GM19193 (cell line): ENCODE data around the gene IPO11.

Experiments used
- POLR2A ChIP-seq: IDR thresholded peaks from 4 replicates; pipeline ENCODE4 v1.6.1; 2011; ENCODE audit not compliant: insufficient read depth, insufficient read length; ENCODE audit errors: extremely low read depth

Gene IPO11

DNA sequence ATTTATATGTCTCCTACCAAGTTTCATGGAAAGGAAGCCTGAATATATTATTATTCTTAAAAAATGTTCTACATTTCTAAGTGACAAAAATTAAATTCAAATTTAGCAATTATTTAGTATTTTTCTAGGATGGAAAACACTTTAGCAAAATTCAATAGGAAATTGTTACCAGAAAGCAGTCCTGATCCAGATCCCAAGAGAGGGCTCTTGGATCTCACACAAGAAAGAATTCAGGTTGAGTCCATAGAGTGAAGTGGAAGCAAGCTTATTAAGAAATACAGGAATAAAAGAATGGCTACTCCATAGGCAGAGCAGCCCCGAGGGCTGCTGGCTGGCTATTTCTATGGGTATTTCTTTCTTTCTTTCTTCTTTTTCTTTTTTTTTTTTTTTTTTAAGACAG, 210.7 kb downstream of the IPO11 start:
- TF ChIP-seq POLR2A = no peak

DNA sequence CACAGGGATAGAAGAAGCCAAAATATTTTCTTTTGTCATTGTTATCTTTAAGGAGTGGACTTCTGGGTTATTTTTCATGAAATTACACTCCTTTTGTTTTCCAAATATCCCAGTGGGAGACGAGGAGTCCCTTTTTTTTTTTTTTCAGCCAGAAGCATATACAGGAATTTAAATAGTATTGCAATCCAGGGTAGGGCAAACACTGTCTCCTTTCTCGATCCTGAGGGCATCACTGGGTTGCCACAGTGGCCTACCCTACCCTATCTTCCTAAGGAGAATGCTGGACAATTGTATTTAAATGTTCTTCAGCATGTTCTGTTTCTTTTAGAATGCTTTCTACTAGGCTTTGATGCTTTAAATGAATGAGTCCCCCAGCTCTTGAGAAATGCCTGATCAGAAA, 214.0 kb downstream of the IPO11 start:
- TF ChIP-seq POLR2A = no peak

DNA sequence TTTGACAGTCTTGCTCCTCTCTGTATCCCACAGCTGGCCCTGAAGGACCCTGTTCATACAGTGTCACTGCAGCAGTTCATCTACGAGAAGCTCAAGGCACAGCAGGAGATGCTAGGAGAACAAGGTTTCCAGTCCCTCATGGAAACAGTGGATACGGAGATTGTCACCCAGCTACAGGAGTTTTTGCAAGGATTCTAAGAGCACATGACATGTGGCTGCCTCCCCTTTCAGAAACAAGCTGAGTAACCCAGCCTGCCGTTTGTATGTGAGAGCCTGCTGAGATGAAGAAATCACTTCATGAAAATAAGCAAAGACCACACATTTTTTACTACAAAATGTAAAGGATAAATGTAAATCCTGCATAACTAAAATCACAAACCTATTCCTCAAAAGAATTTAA, 214.6 kb downstream of the IPO11 start:
- TF ChIP-seq POLR2A = no peak

DNA sequence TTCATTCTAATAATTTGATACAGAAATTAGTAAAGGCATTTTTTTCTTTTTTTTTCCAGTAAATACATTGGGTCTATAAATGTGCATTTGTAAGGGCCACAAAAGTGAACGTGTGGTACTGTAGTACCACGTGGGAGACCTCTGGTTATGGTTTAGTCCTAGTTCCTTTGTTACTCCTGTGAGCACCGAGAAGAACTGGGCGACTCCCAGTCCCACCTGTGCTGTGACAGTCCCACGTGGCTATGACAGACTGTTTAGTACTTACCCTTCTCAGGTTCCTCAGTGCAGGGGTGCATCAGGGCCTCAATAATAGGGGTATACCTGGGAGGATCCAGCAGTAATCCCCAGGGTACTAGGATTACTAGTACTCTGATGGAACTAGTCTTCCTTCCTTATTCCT, 215.3 kb downstream of the IPO11 start:
- TF ChIP-seq POLR2A = no peak

DNA sequence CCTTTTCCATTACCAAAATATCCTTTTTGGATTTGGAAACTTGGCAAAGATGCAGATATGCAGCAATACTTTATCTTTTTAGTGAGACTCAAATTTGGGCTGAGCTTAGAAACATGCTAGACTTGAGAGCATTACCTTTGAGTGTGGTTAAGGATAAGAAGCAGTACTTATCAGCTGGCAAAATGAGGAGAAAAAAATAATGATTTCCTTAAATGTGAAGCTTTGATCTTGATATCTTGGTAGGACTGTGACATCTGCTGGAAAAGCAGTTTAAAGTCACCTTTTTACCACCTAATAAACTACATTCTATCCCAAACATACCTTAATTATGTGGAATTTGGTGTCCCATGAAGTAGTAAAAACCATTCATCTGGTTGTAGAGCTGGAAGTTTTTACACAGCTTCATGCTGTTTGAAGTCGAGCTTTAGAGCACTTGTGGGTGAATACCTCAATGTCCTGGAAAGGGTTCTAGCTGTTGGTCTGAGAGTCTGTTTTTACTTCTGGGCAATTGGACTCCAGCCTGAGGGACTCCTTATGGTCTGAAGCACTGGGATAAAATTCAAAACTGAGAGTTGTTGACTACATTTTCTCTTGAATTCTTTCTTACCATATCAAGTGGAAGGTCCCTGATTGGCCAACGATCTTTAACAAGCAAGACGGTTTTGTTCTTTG, 219.5 kb downstream of the IPO11 start:
- no peak for TF ChIP-seq POLR2A

DNA sequence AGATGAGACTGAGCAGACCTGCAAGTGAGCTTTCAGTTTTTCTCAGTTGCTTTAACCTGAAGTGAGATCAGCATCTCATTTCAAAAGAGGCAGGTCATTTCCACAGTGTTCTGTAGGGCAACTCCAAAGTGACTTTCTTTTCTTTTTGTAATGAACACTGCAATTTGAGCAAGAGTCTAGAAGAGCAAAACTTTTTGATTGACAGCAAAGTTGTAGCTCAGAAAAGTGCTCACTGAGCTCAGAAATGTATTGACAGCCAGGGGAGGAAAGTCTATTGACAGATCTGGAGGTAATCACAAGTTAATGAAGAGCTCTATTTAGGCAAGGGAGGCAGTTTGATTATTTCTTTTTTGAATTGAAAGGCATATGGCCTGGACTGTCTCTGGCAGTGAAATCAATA, 220.7 kb downstream of the IPO11 start:
- no peak for TF ChIP-seq POLR2A

DNA sequence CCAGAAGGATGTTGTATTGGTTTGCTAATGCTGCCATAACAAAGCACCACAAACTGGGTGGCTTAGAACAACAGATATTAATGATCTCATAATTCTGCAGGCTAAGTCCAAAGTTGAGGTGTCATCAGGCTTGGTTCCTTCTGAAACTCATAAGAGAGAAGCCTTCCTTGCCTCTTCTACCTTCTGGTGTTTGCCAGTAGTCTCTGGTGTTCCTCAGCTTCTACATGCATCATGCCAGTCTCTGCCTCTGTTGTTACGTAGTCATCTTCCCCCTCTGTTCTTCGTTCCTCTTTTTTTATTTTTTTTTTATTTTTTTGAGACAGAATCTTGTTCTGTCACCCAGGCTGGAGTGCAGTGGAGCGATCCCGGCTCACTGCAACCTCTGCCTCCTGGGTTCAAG, 227.9 kb downstream of the IPO11 start:
- TF ChIP-seq POLR2A = no peak

DNA sequence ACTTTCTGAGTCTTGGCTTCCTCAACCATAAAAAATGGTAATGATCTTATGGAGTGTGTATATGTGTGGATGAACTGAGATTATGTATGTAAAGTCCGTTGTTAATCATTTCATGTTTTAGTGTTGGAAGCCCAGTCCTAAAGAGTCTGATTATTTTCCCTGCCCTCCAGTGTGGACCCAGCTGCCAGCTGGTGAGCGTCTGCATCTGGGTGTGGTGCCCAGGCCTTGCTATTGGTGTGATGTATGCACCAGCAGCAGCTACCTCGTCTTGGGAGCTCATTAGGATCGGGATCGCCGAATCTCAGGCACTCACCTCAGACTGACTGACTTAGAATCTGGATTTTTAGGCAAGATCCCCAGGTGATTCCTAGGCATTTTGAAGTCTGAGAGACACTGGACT, 229.9 kb downstream of the IPO11 start:
- TF ChIP-seq POLR2A = no peak

DNA sequence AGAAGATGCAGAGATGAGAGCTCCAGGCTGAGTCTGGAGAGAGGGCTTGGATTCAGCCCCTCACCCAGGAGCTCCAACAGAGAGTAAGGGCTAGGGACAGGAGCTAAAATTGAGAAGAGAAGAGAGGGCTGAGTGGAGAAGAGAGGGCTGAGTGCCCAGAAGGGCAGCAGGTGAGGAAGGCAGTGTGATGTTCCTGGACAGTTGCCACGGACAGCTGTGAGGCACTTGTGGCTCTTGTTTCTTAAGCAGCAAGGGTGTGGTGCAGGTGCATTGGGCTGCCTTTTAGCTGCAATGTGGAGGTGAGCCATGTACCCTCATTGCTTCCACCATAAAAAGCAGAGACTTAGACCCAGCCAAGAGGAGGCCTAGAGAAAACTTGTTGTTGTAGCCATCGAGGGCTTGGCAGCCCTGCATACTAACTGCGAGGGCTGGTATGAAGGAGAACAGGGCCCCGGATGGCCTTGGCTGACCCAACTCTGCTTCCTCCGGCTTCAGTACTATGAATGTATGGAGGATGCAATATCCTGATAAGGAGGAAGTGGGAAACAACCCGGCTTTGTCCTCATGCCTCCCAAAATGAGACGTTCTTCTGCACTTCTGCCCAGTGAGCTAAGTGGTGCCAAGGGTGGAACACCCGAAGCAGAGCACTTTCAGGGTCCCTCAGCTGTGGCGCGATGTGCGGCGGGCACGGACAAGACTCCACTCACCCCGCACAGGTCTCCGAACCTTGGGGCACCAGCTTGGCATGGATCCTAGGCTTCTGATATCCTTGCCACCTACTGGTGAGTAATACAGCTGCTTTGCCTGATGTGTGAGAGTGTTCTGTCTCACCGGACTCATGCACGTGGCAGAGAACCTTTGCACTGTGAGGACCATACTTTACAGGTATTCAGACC, 231.2 kb downstream of the IPO11 start:
- TF ChIP-seq POLR2A = no peak

DNA sequence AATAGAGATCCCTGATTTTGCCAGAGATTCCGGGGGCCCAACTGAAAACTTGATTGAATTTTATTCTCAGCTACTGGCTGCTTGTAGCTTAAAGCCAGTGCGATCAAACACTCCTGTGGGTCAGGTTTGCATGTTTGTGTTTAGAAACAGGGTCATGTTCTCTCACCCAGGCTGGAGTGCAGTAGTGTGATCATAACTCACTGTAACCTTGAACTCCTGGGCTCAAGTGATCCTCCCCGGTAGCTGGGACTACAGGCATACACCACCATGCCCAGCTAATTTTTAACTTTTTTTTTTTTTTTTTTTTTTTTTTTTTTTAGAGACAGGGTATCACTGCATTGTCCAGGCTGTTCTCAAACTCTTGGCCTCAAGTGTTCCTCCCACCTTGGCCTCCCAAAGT, 232.7 kb downstream of the IPO11 start:
- TF ChIP-seq POLR2A = no peak

DNA sequence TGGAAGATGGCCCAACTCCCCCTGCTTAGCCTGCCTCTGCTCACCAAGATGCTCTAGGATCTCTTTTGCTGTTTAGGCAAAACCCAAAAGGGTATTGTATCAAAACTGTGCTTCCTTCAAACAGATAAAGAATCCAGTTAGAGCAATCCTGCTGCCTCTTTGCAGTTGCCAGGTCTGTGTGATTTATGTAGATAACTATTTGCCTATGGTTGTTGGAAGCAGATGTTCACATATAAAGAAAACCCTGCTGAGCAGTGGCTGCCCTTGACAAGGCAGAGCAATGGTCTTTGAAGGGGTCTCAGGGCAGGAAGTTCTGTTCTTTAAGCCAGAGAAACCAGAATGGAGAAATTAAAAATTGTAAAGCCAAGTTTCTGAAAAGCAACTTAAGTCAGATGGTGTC, 234.7 kb downstream of the IPO11 start:
- TF ChIP-seq POLR2A = no peak

DNA sequence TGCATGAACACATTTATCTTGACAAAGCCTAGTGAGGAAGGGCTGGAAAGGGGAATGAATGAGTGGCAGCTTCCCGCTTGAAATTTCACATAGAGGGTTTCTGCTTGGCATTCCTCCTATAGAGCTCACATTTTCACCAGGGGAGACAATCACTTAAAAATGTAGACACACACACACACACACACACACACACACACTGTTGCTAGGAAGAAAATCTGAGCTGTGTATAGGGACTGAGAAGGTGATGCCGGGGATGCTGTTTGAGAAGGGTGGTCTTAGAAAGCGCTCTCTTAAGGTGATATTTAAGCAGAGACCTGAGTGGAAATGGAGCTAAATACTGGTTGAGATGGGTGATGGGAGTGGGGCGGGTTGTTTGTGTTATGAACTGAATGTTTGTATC, 236.5 kb downstream of the IPO11 start:
- no peak for TF ChIP-seq POLR2A

DNA sequence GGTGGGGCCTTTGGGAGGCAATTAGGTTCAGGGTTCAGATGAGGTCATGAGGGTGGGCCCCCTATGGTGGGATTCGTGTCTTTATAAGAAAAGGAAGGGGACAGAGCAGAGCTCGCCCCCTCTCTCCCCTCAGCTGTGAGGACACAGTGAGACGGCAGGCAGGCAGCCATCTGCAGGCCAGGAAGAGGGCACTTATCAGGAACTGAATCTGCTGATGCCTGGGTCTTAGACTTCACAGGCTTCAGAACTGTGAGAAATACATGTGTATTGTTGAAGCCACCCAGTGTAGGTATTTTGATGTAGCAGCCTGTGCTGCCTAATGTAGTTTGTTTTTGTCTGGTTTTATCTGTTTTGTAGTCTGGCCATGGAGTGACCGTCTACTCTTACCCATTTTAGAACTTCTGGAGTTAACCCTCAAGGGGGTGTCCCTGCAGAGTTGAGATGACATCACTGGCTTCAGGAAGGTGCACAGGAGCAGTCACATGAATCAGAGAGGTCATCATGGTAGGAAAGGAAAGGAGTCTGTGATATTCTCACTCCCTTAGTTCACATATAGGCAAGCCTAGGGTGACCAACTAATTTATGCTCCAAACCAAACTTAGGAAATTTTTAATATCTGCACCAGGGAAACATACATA, 237.0 kb downstream of the IPO11 start:
- no peak for TF ChIP-seq POLR2A

DNA sequence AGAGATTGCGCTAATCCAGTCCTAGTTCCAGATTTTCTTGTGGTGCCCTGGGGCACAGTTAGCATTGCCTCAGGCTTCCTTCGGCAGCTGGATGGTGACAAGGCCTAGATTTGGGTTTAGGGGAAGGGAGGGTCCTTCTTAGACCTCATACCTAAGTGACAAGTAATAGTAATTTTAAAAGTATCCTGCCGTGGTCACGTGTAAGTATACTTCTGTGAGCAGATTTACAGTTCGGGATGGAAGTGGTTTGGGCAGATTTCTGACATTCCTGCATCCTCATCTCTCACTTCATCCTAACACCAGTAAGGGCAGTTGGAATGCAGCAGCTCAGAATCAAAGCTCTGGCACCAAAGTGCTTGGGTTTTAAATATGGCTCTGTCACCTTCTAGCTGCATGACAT, 237.6 kb downstream of the IPO11 start:
- TF ChIP-seq POLR2A = no peak

DNA sequence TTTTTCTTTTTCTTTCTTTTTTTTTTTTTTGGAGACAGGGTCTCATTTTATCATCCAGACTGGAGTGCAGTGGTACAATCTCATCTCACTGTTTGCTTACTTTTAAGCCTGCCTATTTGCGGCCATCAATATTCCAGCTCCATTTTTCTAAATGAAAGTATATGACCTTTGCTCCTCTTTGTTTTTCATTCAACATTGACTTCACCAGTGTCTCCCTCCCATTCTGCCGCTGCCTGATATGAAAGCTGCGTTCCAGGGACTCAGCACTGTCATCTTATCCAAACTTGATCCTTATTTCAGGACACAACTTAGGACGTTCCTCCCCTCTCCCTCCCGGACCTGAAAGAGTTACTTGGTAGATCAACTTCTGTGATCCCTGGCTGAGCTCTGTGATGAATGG, 239.7 kb downstream of the IPO11 start:
- TF ChIP-seq POLR2A = no peak
